NCI-H146 (cell line): ENCODE data around the gene ZDHHC8.

Source experiments
- DNase-seq: peaks from one replicate; lab custom pipeline; 2025; lab: John Stamatoyannopoulos, UW

Gene ZDHHC8

GRCh38 chr22:20128902-20129746 lies 2.5 kb upstream of the ZDHHC8 start:
- no peak for DNase-seq

- DNase-seq: no peak
Measured at GRCh38 chr22:20129747-20130014, 1.9 kb upstream of the ZDHHC8 start.

GRCh38 chr22:20130319-20130718 lies 1.3 kb upstream of the ZDHHC8 start:
- DNase-seq: no peak

- peak; percentile 59 for DNase-seq
Measured at GRCh38 chr22:20130731-20131596, 640 bp upstream of the ZDHHC8 start.

GRCh38 chr22:20131859-20132685 lies 468 bp downstream of the ZDHHC8 start:
- DNase-seq: no peak

GRCh38 chr22:20132686-20133246 lies 1.2 kb downstream of the ZDHHC8 start:
- no peak for DNase-seq

GRCh38 chr22:20133930-20134549 lies 2.4 kb downstream of the ZDHHC8 start:
- no peak for DNase-seq

- no peak for DNase-seq
Measured at GRCh38 chr22:20135265-20135664, 3.7 kb downstream of the ZDHHC8 start.

- no peak for DNase-seq
Measured at GRCh38 chr22:20135806-20136602, 4.4 kb downstream of the ZDHHC8 start.

- no peak for DNase-seq
Measured at GRCh38 chr22:20136603-20136873, 4.9 kb downstream of the ZDHHC8 start.

- DNase-seq: no peak
Measured at GRCh38 chr22:20137113-20137512, 5.5 kb downstream of the ZDHHC8 start.

GRCh38 chr22:20137671-20138416 lies 6.2 kb downstream of the ZDHHC8 start:
- DNase-seq: no peak

GRCh38 chr22:20138417-20138738 lies 6.8 kb downstream of the ZDHHC8 start:
- DNase-seq: no peak

GRCh38 chr22:20138868-20139267 lies 7.3 kb downstream of the ZDHHC8 start:
- DNase-seq: no peak

GRCh38 chr22:20139391-20140106 lies 7.9 kb downstream of the ZDHHC8 start:
- DNase-seq: no peak

GRCh38 chr22:20140107-20140445 lies 8.5 kb downstream of the ZDHHC8 start:
- DNase-seq: no peak

GRCh38 chr22:20140521-20140964 lies 8.9 kb downstream of the ZDHHC8 start:
- DNase-seq: no peak

GRCh38 chr22:20141186-20142077 lies 9.8 kb downstream of the ZDHHC8 start:
- DNase-seq: no peak
